HCT116 (cell line): ENCODE data around the gene CEP112. TPM values are rescaled to one million over a fixed set of nuclear protein-coding genes. Genes with fewer than 3 reads are reported as not detected.

Experiments used
- ATAC-seq: fragments of 200-7000 bp; cut with Tn5 transposase; 2 replicates; pipeline ENCODE4 v1.9.1; 2020; ENCODE audit warnings: mild to moderate bottlenecking, moderate library complexity
- BruUV-seq: library from RNA; stranded (reverse); fragments of 400-500 nt; replicated peaks from 2 replicates; lab custom pipeline; 2021; lab: Mats Ljungman, UMichigan
- CTCF ChIA-PET: fragments of 300-600 bp; sonication (Branson Sonifier 250); formaldehyde crosslinking; loops from one replicate; lab custom pipeline; 2021; ENCODE audit warnings: antibody characterized with exemption; lab: Charles Lee
- POLR2A ChIA-PET: fragments of 300-600, 350-600 bp; sonication (Branson Sonifier 250); formaldehyde crosslinking; loops from one replicate; lab custom pipeline; 2021; ENCODE audit warnings: antibody characterized with exemption; lab: Charles Lee
- RAD21 ChIA-PET, 2 experiments: fragments of 300-600 bp; sonication (Branson Sonifier 250); formaldehyde crosslinking; loops; one replicate each; lab custom pipeline; 2023; ENCODE audit warnings: low total read pairs in 2 of 2; ENCODE audit not compliant: uncharacterized antibody in 2 of 2, unreplicated experiment in 2 of 2, low non-redundant PET in 1 of 2; lab: Charles Lee
- DNase-seq: peaks from one replicate; pipeline ENCODE4 v3.0.0-alpha.2; 2010; ENCODE audit warnings: low read depth, low spot score
- H2AFZ ChIP-seq: fragments of 200-600 bp; shearing (Covaris generic), sonication (generic); 2 replicates; pipeline ENCODE4 v1.6.1; 2017; ENCODE audit warnings: low read depth, mixed run types, mixed read lengths, antibody characterized with exemption, low read length; ENCODE audit not compliant: poor library complexity, severe bottlenecking
- H3K27ac ChIP-seq: 2 replicates; pipeline ENCODE4 v1.5.1; 2012; ENCODE audit warnings: low read depth, low read length
- H3K27me3 ChIP-seq: fragments of 200-600 bp; sonication (generic); 2 replicates; pipeline ENCODE4 v1.6.1; 2016; ENCODE audit warnings: mixed run types, low read length, mixed read lengths; ENCODE audit not compliant: insufficient read depth
- H3K36me3 ChIP-seq, 2 experiments: fragments of 200-500 bp in 1 of 2; fragments of 200-600 bp in 1 of 2; sonication (Bioruptor generic) in 1 of 2; sonication (generic) in 1 of 2; 2 replicates each; pipeline versions ENCODE4 v1.5.1 to v1.6.1; 2014 to 2016; ENCODE audit warnings: low read length in 2 of 2, inconsistent platforms in 1 of 2, mixed read lengths in 1 of 2, mixed run types in 1 of 2; ENCODE audit not compliant: insufficient read depth in 2 of 2, control insufficient read depth in 1 of 2
- H3K4me1 ChIP-seq, 2 experiments: fragments of 200-600 bp in 1 of 2; sonication (generic) in 1 of 2; 2 replicates each; pipeline versions ENCODE4 v1.5.1 to v1.6.1; 2012 to 2017; ENCODE audit warnings: low read length in 2 of 2, inconsistent platforms in 1 of 2, mild to moderate bottlenecking in 1 of 2, mixed read lengths in 1 of 2, mixed run types in 1 of 2, moderate library complexity in 1 of 2; ENCODE audit not compliant: insufficient read depth in 2 of 2, control insufficient read depth in 1 of 2
- H3K4me2 ChIP-seq: fragments of 200-600 bp; sonication (generic); 2 replicates; pipeline ENCODE4 v1.6.1; 2017; ENCODE audit warnings: mixed run types, low read length, mixed read lengths
- H3K4me3 ChIP-seq, 2 experiments: fragments of 200-600 bp in 1 of 2; sonication (generic) in 1 of 2; replicated peaks in 1 of 2; 2 replicates each; pipeline ENCODE4 v1.5.1; 2011 to 2016; ENCODE audit warnings: low read length in 2 of 2, control low read depth in 1 of 2, low read depth in 1 of 2, mild to moderate bottlenecking in 1 of 2, mixed read lengths in 1 of 2, mixed run types in 1 of 2
- H3K79me2 ChIP-seq: fragments of 200-600 bp; sonication (generic); 2 replicates; pipeline ENCODE4 v1.6.1; 2017; ENCODE audit warnings: mild to moderate bottlenecking, mixed run types, low read length, moderate library complexity, mixed read lengths; ENCODE audit not compliant: insufficient read depth
- H3K9ac ChIP-seq: fragments of 200-600 bp; sonication (generic); 2 replicates; pipeline ENCODE4 v1.6.1; 2016; ENCODE audit warnings: low read length, mixed read lengths
- H3K9me2 ChIP-seq: fragments of 200-600 bp; sonication (generic), shearing (Covaris generic); 2 replicates; pipeline ENCODE4 v1.6.1; 2017; ENCODE audit warnings: mixed run types, mild to moderate bottlenecking, moderate library complexity; ENCODE audit not compliant: insufficient read depth
- H3K9me3 ChIP-seq, 2 experiments: fragments of 200-500 bp in 1 of 2; fragments of 200-600 bp in 1 of 2; sonication (Bioruptor generic) in 1 of 2; sonication (generic) in 1 of 2; 2 replicates each; pipeline ENCODE4 v1.6.1; 2014 to 2017; ENCODE audit warnings: low read length in 2 of 2, mixed read lengths in 2 of 2, inconsistent platforms in 1 of 2, low read depth in 1 of 2, mild to moderate bottlenecking in 1 of 2, mixed run types in 1 of 2, moderate library complexity in 1 of 2; ENCODE audit not compliant: control insufficient read depth in 1 of 2, insufficient read depth in 1 of 2
- H4K20me1 ChIP-seq: fragments of 200-600 bp; sonication (generic), shearing (Covaris generic); 2 replicates; pipeline ENCODE4 v1.6.1; 2017; ENCODE audit warnings: mixed run types, mild to moderate bottlenecking, moderate library complexity; ENCODE audit not compliant: insufficient read depth
- ATF3 ChIP-seq: IDR thresholded peaks from 2 replicates; pipeline ENCODE4 v1.6.1; 2012
- CBX3 ChIP-seq: IDR thresholded peaks from 2 replicates; pipeline ENCODE4 v1.6.1; 2012; ENCODE audit warnings: low read depth
- CEBPB ChIP-seq: IDR thresholded peaks from 2 replicates; pipeline ENCODE4 v1.6.1; 2012; ENCODE audit warnings: low read depth
- EGR1 ChIP-seq: IDR thresholded peaks from 2 replicates; pipeline ENCODE4 v1.6.1; 2012; ENCODE audit warnings: low read depth
- ELF1 ChIP-seq: IDR thresholded peaks from 2 replicates; pipeline ENCODE4 v1.6.1; 2012; ENCODE audit warnings: low read depth, borderline replicate concordance
- EZH2 ChIP-seq: fragments of 200-600 bp; sonication (generic); IDR thresholded peaks from 2 replicates; pipeline ENCODE4 v1.6.1; 2017; ENCODE audit warnings: antibody characterized with exemption, mixed run types
- EZH2phosphoT487 ChIP-seq: fragments of 200-600 bp; IDR thresholded peaks from 2 replicates; pipeline ENCODE4 v1.6.1; 2018; ENCODE audit warnings: antibody characterized with exemption, borderline replicate concordance
- FOSL1 ChIP-seq: IDR thresholded peaks from 2 replicates; pipeline ENCODE4 v1.6.1; 2012; ENCODE audit warnings: low read depth
- POLR2A ChIP-seq: IDR thresholded peaks from 2 replicates; pipeline ENCODE4 v1.7.0; 2011; ENCODE audit warnings: borderline replicate concordance; ENCODE audit not compliant: insufficient read depth, insufficient read length; ENCODE audit errors: extremely low read depth
- POLR2AphosphoS5 ChIP-seq: IDR thresholded peaks from 2 replicates; pipeline ENCODE4 v1.6.1; 2011; ENCODE audit warnings: mild to moderate bottlenecking, low read depth, low read length, moderate library complexity
- RAD21 ChIP-seq: IDR thresholded peaks from 2 replicates; pipeline ENCODE4 v1.6.1; 2012; ENCODE audit warnings: low read depth, mild to moderate bottlenecking
- REST ChIP-seq: IDR thresholded peaks from 2 replicates; pipeline ENCODE4 v1.6.1; 2012; ENCODE audit warnings: low read depth
- SRF ChIP-seq: IDR thresholded peaks from 2 replicates; pipeline ENCODE4 v1.6.1; 2012; ENCODE audit warnings: low read depth
- TCF7L2 ChIP-seq: IDR thresholded peaks from 2 replicates; pipeline ENCODE4 v1.7.0; 2011; ENCODE audit warnings: borderline replicate concordance, inconsistent platforms; ENCODE audit not compliant: insufficient read depth, insufficient read length; ENCODE audit errors: extremely low read depth
- YY1 ChIP-seq: IDR thresholded peaks from 2 replicates; pipeline ENCODE4 v1.6.1; 2011; ENCODE audit warnings: low read length, low read depth, moderate library complexity, mild to moderate bottlenecking; ENCODE audit not compliant: insufficient replicate concordance; ENCODE audit errors: extremely low read depth
- ZFX ChIP-seq: fragments of 450-650 bp; IDR thresholded peaks from 2 replicates; pipeline ENCODE4 v1.6.1; 2017
- intact Hi-C: fragments of 100-400 bp; cut with micrococcal nuclease; formaldehyde crosslinking; loops from 2 replicates; pipeline ENCODE4 v1.10.0; 2022
- total RNA-seq: library from RNA; stranded (reverse); gene quantifications from one replicate; pipeline ENCODE4 v1.2.1, GENCODE V29; 2021; ENCODE audit not compliant: unreplicated experiment
- TF ChIP-seq, protein P1 (sequence below), 3 experiments: fragments of 200-600 bp in 1 of 3; sonication (generic) in 1 of 3; IDR thresholded peaks in 2 of 3; conservative IDR thresholded peaks in 1 of 3; 2 replicates each; pipeline ENCODE4 v1.5.1; 2012 to 2017; ENCODE audit warnings: low read depth in 2 of 3, low read length in 2 of 3, antibody characterized with exemption in 1 of 3, borderline replicate concordance in 1 of 3, control low read depth in 1 of 3, mild to moderate bottlenecking in 1 of 3, mixed read lengths in 1 of 3, mixed run types in 1 of 3, moderate library complexity in 1 of 3; ENCODE audit not compliant: insufficient read depth in 1 of 3

Gene CEP112
- total RNA-seq, 1 experiment from 2014 or later = 10.9 TPM

GRCh38 chr17:65892912-65893377 lies 299.0 kb downstream of the CEP112 start:
- Histone ChIP-seq H3K4me2 (no peak overlapping the region), H3K27me3 (no peaks in the 10 kb centered on the region), H2AFZ (no peak overlapping the region), H3K9ac (no peak overlapping the region), H3K4me3 (no peak overlapping the region), H3K9me2 (no peaks in the 10 kb centered on the region), H3K4me1 (no peaks in the 10 kb centered on the region), H3K36me3 (no peaks in the 10 kb centered on the region), H3K79me2 (no peaks in the 10 kb centered on the region), H3K27ac (no peak overlapping the region), H4K20me1 (no peaks in the 10 kb centered on the region), H3K9me3 (no peaks in the 10 kb centered on the region)
- TF ChIP-seq ZFX = no peak
- TF ChIP-seq ATF3 = no peak
- TF ChIP-seq, protein P1, sequence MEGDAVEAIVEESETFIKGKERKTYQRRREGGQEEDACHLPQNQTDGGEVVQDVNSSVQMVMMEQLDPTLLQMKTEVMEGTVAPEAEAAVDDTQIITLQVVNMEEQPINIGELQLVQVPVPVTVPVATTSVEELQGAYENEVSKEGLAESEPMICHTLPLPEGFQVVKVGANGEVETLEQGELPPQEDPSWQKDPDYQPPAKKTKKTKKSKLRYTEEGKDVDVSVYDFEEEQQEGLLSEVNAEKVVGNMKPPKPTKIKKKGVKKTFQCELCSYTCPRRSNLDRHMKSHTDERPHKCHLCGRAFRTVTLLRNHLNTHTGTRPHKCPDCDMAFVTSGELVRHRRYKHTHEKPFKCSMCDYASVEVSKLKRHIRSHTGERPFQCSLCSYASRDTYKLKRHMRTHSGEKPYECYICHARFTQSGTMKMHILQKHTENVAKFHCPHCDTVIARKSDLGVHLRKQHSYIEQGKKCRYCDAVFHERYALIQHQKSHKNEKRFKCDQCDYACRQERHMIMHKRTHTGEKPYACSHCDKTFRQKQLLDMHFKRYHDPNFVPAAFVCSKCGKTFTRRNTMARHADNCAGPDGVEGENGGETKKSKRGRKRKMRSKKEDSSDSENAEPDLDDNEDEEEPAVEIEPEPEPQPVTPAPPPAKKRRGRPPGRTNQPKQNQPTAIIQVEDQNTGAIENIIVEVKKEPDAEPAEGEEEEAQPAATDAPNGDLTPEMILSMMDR (IDR thresholded peaks at IDR 0.05 in 2 of 3, conservative IDR thresholded peaks at IDR 0.05 in 1 of 3; ENCODE audit: borderline replicate concordance in 1 of 3, insufficient read depth in 1 of 3, low read depth in 2 of 3, low read length in 2 of 3) = no peak
- no peak for TF ChIP-seq SRF
- no peak for TF ChIP-seq CBX3
- TF ChIP-seq RAD21 = no peak
- TF ChIP-seq YY1 = no peak
- TF ChIP-seq POLR2AphosphoS5 = no peak
- no peak for TF ChIP-seq EZH2phosphoT487
- no peak for TF ChIP-seq EGR1
- no peak for TF ChIP-seq CEBPB
- TF ChIP-seq ELF1 = no peak
- TF ChIP-seq FOSL1 = no peak
- no peak for TF ChIP-seq EZH2
- TF ChIP-seq TCF7L2 = no peak
- TF ChIP-seq REST = no peak
- TF ChIP-seq POLR2A = no peak
- no TSS peak for BruUV-seq
- RAD21 ChIA-PET = no interaction called here
- CTCF ChIA-PET = no interaction called here
- intact Hi-C loops = no loop called here
- POLR2A ChIA-PET = no interaction called here
- no peak for DNase-seq
- no peak for ATAC-seq
